OCI-LY3 (cell line): ENCODE data around the gene DAGLB.

ENCODE experiments used
- CTCF ChIP-seq: fragments of 200-600, 300-600 bp; sonication (generic); IDR thresholded peaks from 2 replicates; pipeline ENCODE4 v1.5.1; 2014; ENCODE audit warnings: antibody characterized with exemption, low read length, low read depth
- EZH2phosphoT487 ChIP-seq: fragments of 200-600 bp; shearing (Covaris generic); IDR thresholded peaks from 2 replicates; pipeline ENCODE4 v1.6.1; 2018; ENCODE audit warnings: antibody characterized with exemption, mixed run types, low read depth

DNA sequence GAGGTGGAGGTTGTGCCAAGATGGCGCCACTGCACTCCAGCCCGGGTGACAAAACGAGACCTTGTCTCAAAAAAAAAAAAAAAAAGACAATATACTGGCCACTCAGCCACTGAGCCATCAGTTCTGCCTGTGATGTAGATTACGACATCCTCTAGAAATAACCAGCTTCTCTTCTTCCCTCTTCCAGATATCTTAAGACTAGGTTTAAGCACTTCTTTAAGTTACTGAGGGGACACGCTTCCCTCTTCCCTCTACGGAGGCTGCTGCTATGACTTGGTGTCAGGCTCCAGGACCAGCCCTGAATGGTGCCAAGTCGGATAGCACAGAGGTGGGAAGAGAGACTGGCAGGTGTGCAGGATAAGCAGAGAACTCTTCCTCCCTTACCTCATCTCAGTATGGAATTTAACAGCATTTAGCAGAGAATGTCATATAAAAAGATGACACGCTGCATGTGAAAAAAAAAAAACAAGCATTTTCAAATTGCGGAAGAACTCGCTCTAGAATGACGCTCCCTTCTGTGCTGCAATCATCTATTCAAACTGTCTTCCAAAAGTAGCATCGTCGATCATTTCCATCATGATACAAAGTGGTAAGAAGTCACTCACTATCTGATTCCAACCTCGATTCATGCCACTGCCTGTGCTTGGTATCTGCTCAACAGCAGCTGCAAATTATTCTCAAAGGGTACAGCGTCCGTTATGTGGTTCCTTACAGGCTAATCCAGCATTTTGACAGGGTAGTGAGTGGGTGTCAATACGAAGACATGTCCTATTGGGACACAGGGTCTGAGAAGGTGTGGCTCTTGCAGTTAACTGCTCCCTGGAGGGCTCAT, 13.8 kb downstream of the DAGLB start:
- no peak for TF ChIP-seq EZH2phosphoT487
- TF ChIP-seq CTCF = no peak
